ENCODE measurements around the gene YIPF2.
"Not testable (repeated sequence)": the region's sequence is repeated elsewhere in the genome, so short reads cannot be mapped to it uniquely, and the experiment has no call there.

Gene YIPF2

DNA sequence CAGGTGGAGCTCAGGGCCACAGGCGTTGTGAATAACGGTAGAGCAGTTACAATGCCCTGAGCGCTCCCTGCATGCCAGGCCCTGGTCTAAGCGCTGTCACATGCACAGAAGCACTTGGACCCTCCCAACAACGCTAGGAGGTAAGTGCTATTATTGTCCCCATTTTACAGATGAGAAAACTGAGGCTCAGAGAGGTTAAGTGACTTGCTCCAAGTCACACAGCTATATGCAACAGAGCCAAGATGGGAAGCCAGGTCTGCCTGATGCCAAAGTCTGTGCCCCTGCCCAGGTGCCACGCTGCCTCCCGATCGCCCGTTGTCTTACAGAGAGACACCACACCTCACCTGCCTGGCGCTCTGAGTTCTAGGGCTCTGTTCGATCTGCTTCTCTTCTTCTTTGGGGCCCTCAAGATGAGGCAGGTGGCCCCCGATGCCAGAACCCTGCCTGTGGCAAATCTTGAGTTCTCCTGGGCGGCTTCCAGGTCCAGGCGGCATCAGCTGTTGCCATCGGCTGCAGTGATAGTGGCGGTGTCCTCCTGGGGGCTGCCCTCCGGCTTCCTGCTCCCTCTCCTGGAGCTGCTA, 20.0 kb downstream of the YIPF2 start:
- no peak for DNase-seq

DNA sequence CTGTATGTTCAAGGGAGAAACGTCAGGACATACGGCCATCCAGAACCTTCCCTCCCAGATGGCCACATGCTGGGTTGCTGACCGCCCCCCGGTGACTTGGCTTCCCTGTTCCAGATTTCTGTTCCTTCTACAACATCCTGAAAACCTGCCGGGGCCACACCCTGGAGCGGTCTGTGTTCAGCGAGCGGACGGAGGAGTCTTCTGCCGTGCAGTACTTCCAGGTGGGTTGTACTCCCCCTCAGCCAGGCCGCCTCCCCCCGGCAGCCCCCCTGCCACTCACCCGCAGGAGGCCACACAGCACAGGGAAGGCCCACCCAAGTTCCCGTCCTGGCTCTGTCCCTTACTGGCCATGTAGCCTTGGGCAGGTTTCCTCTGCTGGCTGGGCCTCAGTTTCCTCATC, 20.5 kb downstream of the YIPF2 start:
- no peak for DNase-seq

DNA sequence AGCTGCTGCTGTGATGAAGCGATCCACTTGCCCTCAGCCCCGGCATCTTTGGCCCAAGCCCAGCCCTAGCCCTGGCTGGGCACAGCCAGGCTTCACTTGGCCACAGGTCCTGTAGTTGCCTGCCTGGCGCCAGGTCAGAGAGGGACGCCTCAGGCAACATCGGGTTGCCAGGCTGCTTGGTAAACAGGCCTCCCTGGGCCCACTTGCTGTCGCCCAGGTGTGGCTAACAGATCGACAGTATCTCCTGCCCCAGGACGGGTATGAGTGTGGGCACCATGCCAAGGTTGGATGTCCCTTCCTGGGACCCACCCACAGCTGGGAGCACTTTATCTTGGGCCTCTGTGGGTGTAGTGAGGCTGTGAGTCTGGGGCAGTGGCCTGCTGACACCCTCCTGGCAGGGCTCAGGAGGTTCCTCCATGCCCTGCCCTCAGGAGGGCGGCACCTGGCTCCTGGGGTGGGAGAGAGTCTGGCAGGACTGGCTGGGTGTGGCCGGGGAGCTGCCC, 29.2 kb downstream of the YIPF2 start:
- no peak for DNase-seq

DNA sequence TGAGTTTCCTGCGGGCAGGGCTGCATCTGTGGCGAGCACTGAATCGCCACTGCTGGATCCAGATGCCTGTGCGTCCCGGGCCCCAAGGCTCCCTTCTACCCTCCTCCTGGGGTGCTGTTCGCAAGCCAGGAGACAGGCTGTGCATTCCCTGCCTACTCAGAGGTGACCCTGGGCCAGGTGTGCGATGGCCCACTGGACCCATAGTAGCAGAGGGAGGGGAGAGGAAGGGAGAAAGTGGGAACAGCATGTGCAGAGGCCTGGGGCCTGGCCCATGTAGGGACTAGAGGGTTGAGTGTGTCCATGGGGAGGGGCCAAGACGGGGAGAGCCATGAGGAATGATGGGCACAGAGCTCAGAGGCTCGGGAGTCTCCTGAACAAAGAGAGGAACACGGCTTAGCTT, 29.8 kb downstream of the YIPF2 start:
- no peak for DNase-seq

DNA sequence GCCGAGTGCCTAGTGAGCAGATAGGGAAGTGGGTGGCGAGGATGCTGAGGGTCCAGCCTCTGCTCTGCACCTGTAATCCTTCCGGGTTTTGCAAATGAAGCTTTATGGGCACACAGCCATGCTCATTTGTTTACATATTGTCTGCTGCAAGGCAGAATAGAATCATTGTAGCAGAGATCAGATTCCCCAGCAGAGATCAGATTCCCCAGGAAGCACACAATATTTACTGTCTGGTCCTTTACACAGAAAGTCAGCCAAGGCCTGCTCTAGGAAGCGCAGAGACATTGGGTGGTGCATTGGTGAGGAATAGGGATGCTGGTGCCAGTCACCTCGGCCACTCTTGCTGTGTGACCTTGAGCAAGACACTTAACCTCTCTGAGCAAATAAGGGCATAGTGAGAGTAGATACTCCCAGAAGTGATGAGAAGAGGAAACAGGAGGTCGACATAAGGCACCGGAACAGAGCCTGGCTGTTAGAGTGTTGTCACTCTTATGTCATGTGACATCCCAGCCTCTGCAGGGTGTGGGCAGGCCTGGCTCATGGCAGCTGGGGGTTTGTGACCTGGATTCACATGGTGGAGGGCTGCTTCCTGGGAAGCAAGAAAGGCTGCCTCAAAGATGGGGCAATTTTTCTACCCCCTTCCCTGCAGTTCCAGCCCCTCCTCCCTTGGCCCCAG, 31.4 kb downstream of the YIPF2 start:
- DNase-seq = no peak

DNA sequence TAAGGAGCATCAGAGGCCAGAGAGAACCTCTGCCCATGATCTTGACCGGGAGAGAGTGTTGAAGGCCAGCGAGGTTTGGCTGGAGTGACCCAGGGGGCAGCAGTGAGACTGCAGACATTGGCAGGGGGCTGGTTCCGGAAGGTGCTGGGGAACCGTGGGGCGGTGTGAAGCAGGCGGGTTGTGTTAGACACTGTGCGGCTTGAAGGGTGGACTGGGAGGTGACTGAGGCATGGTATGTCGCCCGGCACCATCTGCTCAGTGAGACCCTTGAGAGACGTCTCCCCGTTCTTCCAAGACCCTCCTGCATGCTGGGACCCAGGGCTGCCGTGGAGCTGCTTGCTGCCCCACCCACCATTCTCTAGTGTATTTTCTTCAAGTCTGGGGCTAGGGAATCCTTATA, 32.5 kb downstream of the YIPF2 start:
- no peak for DNase-seq

DNA sequence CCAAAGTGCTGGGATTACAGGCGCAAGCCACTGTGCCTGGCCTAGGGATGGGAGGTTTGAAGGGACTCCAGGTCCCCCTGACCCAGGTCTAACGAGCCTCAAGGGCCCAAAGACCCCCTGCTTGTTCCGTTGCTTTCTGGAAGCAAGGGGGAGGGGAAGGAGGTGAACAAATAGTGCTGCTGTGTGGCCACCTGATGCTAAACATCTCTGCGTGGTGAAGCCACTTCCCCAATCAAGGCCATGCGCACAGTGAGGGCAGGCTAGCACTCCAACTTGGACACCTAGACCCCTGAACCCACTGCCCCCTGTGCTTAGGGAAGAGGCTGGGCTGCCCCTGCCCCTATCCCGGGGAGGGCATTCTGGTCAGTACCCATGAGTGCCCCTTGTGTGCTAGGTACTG, 33.1 kb downstream of the YIPF2 start:
- no peak for DNase-seq

DNA sequence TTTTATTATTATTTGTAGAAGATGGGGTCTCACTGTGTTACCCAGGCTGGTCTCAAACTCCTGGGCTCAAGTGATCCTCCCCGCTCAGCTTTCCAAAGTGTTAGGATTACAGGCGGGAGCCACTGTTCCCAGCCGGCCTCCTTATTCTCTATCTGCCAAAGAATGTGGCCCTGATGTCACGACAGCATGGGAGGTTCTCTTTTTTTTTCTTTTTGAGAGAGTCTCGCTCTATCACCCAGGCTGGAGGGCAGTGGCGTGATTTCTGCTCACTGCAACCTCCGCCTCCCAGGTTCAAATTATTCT, 33.6 kb downstream of the YIPF2 start:
- no peak for DNase-seq

DNA sequence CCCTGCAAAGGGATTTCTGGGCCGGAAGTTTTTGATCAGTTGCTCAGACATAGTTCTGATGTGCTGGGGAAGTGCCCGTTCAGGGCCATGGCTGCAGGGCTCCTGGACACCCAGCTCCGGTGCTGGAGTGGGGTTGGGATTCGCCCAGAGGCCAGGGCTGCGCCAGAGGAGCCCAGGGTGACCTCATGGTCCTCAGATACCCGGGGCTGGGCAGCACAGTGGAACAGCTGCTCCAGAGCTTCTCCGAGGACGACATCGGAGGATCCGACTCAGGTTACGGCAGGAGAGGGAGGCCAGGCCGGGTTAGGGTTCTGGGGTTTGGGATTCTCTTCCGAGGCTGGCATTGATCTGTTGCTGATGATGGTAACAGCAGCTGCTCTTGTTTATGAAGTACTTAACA, 36.2 kb downstream of the YIPF2 start:
- DNase-seq = no peak

DNA sequence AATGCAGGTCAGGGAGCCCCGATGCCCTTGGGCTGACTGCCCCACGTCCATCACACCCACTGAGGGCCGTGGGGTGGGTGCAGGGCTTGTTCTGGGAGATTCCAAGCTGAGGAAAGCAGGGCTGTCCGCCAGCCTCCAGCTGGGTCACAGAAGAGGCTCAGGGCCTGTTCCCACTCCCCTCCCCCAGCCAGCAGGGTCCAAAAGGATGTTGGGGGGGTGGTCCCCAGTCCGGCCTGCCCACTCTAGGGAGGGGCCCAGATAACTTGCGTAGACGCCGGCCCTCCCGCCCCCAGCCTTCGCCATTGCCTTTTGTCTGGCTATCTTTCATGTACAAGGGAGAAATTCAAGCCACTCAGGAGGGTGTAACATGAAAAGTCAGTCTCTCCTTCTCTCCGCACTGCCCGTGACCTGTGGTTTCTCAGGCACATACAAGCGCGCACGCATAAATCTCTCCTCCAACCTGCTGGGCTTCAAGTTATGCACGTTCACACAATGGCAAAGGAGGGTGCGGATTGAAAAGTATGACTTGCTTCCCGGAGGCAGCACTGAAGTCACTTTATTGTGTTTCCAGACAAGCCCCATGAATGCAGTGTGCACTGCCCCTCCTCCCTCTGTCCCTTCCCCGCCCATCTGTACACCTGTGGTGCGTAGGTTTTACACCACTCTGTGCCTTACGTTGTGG, 36.9 kb downstream of the YIPF2 start:
- no peak for DNase-seq

DNA sequence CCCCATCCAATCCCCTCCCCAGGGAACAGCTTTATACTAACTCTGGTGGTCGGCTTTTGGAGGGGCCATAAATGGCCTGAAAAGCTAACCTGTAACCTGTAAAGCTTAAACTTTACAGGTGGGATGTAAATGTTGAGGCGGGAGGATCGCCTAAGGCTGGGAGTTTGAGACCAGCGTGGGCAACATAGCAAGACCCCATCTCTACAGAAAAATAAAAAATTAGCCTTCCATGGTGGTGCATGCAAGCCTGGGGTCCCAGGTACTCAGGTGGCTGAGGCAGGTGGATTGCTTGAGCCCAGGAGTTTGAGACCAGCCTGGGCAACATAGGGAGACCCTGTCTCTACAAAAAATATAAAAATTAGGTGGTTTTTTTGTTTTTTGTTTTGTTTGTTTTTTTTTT, 38.6 kb downstream of the YIPF2 start:
- no peak for DNase-seq

DNA sequence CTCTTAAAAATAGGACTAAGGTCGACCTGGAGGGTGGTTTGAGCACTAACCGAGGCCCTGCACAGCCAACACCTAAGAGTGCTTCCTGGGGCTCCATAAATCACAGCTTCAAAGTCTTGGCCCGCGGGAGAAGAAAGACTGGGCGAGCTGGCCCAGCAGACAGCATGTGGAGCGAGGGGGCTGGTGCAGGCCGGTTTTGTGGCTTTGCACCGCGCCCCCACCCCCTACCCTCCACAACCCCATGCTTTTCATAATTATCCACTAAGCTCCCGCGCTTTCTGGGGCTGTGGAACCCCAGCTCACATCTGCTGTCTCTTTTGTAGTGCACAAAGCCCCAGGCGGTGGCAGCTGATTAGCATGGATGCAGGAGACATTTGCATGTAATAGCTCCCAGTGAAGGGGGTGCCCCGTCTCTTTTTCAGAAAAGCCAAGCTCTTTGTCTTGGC, 40.0 kb downstream of the YIPF2 start:
- DNase-seq = no peak

DNA sequence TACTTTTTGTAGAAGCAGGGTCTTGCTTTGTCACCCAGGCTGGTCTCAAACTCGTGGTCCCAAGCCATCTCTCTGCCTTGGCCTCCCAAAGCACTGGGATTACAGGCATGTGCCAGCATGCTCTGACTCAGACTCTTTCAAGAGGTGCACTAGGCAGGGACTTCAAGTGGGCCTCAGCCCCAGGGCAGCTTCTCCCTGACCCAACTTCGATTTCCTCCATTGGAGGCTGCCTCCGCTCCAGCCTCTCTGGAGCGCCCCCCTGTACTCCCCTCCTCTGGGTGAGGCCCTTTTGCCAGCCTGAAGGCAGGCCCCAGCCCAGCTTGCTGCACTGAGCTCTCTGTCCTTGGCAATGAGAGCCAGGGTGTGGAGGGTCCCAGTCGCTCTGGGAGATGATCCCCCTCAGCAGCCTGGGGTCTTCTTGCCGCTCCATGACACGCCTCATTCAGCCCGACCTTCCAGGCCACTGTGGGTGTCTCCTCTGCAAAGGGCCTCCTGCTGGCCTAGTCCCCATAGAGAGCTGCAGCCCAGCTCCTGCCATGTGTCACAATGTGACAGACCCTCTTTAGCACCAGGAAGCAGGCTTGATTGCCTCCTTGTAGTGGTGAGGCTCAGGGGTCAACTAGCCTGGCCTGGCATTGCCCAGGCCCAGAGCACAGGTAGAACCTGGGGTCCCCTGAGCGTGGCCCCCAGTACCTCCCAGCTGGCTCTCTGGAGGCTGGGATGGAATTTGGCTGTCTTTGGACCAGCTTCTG, 40.6 kb downstream of the YIPF2 start:
- no peak for DNase-seq

DNA sequence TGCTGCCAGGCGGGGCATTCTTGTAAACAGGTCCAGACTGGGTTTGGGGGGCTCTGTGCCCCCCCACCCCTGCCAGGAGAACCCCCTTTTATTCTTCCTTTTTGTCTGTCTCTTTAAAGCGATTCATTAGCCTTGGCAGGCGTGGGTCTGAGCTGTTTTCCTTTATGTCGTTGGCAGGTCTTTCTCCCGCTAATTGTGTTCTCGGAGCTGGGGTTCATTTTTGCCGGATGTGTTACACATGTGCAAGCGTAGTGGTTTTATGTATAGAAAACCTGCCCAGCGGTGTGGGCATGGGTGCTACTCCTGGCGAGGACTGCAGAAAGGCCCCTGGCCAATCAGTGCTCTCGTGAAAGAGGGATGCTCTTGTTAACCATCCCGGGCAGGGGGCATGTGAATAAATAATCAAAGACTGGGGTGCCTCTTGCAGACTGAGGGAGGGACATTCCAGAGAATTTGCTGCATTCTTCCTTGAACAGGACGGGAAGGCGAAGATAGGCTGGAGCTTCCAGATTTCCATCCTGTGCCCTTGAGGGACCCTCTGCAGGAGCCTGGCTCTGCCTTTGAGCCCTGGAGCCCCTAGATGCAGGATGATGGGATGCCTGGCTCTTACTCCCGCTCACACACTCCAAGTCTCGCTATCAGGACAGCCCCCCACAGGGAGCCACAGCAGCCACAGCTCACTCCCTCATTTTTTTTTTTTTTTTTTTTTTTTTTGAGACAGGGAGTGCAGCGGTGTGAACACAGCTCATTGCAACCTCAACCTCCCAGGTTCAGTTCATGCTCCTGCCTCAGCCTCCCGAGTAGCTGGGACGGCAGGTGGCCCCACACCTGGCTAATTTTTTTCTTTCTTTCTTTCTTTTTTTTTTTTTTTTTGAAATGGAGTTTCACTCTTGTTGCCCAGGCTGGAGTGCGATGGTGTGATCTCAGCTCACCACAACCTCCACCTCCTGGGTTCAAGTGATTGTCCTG, 43.0 kb downstream of the YIPF2 start:
- no peak for DNase-seq

DNA sequence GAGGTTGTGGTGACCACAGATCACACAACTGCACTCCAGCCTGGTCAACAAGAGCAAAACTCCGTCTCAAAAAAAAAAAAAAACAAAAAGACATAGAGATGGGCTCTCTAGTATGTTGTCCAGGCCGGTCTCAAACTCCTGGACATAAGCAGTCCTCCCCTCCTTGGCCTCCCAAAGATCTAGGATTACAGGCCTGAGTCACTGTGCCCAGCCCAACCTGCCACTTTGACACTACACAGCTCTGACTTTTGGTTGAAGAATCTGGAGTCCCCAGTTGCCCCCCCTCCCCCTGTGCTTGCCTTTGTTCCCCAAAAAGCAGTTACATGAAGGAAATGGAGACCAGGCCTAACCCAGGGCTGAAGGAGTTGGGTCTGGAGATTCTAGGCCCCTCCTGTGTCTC, 44.2 kb downstream of the YIPF2 start:
- no peak for DNase-seq

DNA sequence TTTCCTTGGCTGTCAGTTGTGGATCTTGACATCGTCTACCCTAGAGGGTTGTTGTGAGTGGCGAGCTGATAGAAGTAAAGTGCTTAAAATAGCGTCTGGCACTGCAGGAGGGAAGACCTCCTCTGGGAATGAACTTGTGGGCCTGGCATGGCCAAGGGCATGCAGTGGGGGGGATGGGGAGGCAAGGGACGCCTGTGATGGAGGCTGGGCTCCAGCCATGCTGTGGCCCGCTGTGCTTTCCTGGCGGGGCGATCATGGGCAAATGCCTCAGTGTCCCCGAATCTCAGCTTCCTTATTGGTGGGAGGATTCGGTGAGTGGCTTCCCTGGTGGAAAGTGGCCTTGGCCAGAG, 46.4 kb downstream of the YIPF2 start:
- DNase-seq = no peak

DNA sequence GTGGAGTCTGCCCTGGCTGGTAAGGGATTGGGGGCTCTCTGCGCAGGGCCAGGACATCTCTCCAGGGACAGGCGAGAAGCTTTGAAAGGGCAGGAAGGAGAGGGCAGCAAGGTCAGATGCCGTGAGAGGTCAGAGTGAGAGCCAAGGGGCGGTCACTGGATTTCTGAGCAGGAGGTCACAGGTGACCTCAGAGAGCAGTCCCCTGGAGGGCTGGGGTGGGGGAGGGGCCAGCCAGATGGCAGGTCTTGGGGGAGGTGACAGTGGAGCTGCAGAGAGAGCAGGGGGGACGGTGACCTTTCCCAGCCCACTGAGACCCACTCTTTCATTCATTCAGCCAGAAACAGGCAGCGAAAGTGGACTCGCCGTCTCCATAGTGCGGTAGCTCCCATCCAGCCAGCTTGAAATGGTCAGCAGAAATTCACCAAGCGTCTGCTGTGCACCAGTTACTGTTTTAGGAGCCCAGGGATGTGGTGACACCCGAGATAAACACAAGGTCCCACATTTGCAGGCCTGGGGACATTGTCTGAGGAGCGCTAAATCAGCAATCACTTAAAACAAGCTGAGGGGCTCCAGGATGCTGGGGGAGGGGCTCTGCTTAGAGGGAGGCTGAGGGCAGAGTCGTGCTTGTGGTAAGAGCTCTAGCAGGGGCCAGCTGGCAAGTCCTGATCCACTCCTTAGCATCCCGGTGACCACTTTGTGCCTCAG, 46.9 kb downstream of the YIPF2 start:
- no peak for DNase-seq

DNA sequence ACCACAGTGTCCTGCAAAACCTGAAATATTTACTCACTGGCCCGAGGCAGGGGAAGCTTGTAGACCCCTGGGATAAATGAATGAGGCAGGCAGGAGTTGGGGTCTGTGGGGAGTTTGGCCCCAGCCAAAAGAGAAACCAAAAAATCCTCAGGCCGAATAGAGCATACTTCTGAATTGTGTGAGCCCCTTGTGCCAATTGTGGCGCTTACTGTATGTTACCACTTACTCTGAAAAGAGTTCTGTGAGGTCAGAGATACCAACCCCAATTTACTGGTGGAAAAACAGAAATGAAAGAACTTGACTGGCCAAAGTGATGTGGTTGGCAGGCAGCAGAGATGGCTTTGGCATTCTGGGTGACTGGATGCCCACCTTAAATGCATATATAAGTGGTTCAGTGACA, 50.2 kb downstream of the YIPF2 start:
- DNase-seq = no peak

DNA sequence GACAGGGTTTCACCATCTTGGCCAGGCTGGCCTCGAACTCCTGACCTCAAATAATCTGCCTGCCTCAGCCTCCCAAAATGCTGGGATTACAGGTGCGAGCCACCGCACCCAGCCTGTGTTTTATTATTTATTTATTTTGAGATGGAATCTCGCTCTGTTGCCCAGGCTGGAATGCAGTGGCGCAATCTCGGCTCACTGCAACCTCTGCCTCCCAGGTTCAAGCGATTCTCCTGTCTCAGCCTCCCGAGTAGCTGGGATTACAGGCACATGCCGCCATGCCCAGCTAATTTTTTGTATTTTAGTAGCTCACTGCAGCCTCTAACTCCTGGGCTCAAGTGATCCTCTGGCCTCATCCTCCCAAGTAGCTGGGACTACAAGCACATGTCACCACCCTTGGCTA, 50.8 kb downstream of the YIPF2 start:
- not testable (repeated sequence) for DNase-seq

DNA sequence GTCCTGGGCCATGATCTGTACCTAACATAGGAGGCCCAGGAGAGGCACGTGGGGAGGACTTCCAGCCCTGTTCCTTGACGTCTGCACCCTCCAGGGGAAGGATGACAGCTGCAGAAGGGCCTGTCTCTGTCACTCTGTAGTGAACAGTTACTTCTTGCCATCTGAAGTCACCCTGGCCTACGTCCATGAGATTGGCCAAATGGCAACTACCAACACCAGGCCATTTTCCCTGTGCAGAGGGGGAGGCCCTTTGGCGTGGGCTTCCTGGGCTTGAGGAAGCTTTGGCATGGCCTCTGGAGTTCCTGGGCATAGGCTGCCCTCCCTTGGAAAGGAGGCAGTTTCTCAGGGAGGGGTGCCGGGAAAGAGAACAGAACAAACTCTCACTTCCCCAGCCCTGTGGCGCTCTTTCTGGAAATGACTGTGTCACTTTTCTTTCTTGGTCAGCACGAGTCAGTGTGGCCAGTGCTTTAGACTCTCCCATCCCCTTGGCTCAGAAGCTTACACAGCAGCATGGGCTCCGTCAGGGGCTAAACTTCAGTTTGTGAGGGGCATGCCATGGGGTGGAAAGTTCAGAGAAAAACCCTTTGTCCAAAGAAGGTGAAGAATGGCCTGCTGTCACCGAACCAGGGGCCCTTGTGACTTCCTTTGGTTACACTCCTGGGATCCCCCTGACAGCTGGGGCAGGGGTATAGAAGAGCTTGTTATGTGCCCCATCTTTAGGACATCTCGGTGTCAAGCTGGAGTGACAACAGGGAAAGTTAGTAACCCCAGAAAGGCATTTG, 51.8 kb downstream of the YIPF2 start:
- DNase-seq = no peak

DNA sequence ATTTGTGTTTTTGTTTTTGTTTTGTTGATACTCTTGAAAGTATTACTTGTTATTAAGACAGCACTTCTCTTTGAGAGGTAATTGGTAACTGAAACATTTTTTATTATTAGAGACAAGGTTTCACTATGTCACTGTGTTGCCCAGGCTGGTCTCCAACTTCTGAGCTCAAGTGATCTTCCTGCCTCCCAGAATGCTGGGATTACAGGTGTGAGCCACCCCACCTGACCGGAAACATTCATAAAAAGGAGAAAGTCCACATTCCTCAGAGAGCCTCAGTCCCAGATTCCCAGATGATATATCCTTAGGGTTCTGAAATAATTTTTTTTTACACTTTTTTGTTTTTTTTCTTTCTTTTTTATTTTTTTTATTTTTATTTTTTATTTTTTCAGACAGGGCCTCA, 54.4 kb downstream of the YIPF2 start:
- DNase-seq = no peak

Data from NCI-H1105 treated with DMSO at 0.1 percent for 48 hours (cell line).